ENCODE data around the gene ORMDL3. TPM values are rescaled to one million over a fixed set of nuclear protein-coding genes. Genes with fewer than 3 reads are reported as not detected.

The ORMDL3 gene
- total RNA-seq, 1 experiment from 2014 or later = 58.6 TPM

DNA sequence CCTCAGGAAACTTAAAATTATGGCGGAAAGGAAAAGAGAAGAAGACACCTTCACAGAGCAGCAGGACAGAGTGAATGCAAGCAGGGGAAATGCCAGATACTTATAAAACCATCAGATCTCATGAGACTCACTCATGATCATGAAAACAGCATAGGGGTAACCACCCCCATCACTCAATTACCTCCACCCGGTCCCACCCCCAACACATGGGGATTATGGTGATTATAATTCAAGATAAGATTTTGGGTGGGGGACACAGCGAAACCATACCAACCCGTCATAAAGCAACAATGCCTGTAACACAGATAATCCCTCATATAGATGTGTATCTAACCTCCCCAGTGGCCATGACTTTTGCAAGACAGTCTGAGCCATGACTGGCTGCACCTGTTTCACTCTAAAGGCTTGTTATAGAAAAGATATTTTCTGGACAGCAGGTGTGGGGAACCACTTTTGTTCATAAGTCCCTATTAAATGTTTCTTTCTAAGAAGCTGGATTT, 28.4 kb upstream of the ORMDL3 start:
- H3K9ac ChIP-seq (ENCODE audit: extremely low read depth, insufficient read length, low read length) = no peak overlapping the region
- no peak overlapping the region for H3K4me2 ChIP-seq (ENCODE audit: insufficient read depth, insufficient read length, low read length)
- no peak overlapping the region for H4K91ac ChIP-seq (ENCODE audit: insufficient read length, low read depth, low read length)
- Mint-ChIP-seq H3K4me3 (no peak overlapping the region; a peak in 1 of 5 replicates), H3K36me3 (ENCODE audit: insufficient read depth in 1 of 3, low read depth in 3 of 3) (no peaks in the 10 kb centered on the region), H3K27me3 (ENCODE audit: low read depth) (peaks cover 16% of the 10 kb centered on the region), H3K27ac (no peak overlapping the region), H3K9me3 (no peaks in the 10 kb centered on the region; a peak in 1 of 5 replicates), H3K4me1 (peaks cover 22 to 27% of the 10 kb centered on the region in 2 experiments)
- H3K18ac ChIP-seq (ENCODE audit: insufficient read length, low read depth, low read length) = no peak overlapping the region
- no peak overlapping the region for H2BK120ac ChIP-seq (ENCODE audit: low read depth, low read length, poor library complexity, severe bottlenecking)
- no peak overlapping the region for H3K4ac ChIP-seq (ENCODE audit: low read depth, low read length)
- H2BK5ac ChIP-seq (ENCODE audit: insufficient read length, low read length) = no peak overlapping the region
- H3K14ac ChIP-seq (ENCODE audit: insufficient read depth, low read length) = no peak overlapping the region
- H2BK15ac ChIP-seq (ENCODE audit: low read depth, low read length) = no peak overlapping the region
- no peaks in the 10 kb centered on the region for H3K27me3 ChIP-seq (ENCODE audit: insufficient read depth, low read length)
- H3T11ph ChIP-seq (ENCODE audit: low read length) = no peak overlapping the region
- H2BK12ac ChIP-seq (ENCODE audit: insufficient read length, low read depth, low read length) = no peak overlapping the region
- no peaks in the 10 kb centered on the region for H3K79me1 ChIP-seq (ENCODE audit: insufficient read depth, low read depth, low read length, poor library complexity, severe bottlenecking)
- H2AFZ ChIP-seq (ENCODE audit: low read length) = no peak overlapping the region
- H3K23me2 ChIP-seq (ENCODE audit: insufficient read length, low read depth, low read length, poor library complexity, severe bottlenecking) = peaks cover 8% of the 10 kb centered on the region
- H3K27ac ChIP-seq (ENCODE audit: insufficient read length, low read depth, low read length) = no peak overlapping the region
- DNase-seq = no peak
- no CpG with 5 or more reads among the region's 4 CpGs for WGBS (ENCODE audit: extremely low coverage, insufficient read length, low lambda C conversion rate)
- H4K8ac ChIP-seq (replicated peaks; ENCODE audit: insufficient read length, low read depth, low read length) = no peak overlapping the region
- no peak overlapping the region for H2BK20ac ChIP-seq (ENCODE audit: low read depth, low read length, poor library complexity, severe bottlenecking)
- no peaks in the 10 kb centered on the region for H4K20me1 ChIP-seq (ENCODE audit: control insufficient read depth, insufficient read depth, insufficient read length)
- TF ChIP-seq, protein P1, sequence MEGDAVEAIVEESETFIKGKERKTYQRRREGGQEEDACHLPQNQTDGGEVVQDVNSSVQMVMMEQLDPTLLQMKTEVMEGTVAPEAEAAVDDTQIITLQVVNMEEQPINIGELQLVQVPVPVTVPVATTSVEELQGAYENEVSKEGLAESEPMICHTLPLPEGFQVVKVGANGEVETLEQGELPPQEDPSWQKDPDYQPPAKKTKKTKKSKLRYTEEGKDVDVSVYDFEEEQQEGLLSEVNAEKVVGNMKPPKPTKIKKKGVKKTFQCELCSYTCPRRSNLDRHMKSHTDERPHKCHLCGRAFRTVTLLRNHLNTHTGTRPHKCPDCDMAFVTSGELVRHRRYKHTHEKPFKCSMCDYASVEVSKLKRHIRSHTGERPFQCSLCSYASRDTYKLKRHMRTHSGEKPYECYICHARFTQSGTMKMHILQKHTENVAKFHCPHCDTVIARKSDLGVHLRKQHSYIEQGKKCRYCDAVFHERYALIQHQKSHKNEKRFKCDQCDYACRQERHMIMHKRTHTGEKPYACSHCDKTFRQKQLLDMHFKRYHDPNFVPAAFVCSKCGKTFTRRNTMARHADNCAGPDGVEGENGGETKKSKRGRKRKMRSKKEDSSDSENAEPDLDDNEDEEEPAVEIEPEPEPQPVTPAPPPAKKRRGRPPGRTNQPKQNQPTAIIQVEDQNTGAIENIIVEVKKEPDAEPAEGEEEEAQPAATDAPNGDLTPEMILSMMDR (conservative IDR thresholded peaks at IDR 0.05) = no peak
- H3K56ac ChIP-seq (ENCODE audit: insufficient read length, low read depth, low read length) = no peak overlapping the region
- H3K79me2 ChIP-seq (ENCODE audit: insufficient read depth, low read length) = no peaks in the 10 kb centered on the region
- no peak overlapping the region for H2AK5ac ChIP-seq (ENCODE audit: insufficient read length, low read length)
- no peak overlapping the region for H3K23ac ChIP-seq (ENCODE audit: insufficient read length, low read depth, low read length)
- peaks cover 2% of the 10 kb centered on the region; the same call in 1 of the 2 replicates for H3K4me1 ChIP-seq (ENCODE audit: insufficient read depth, low read length)
- H3K9me3 ChIP-seq (ENCODE audit: control insufficient read depth, low read depth, low read length) = no peaks in the 10 kb centered on the region
- no peak overlapping the region for H4K5ac ChIP-seq (ENCODE audit: insufficient read length, low read depth, low read length)

Data from H9 (cell line).